ENCODE results near the gene MBD3L1.

GRCh38 chr19:8881512-8881911 lies 49.3 kb downstream of the MBD3L1 start:
- TF ChIP-seq CTCF (IDR thresholded peaks at IDR 0.05) = no peak
- TF ChIP-seq POLR2A (IDR thresholded peaks at IDR 0.05) = no peak
- no peak for TF ChIP-seq EP300 (IDR thresholded peaks at IDR 0.05)

Measured in sigmoid colon (tissue), 4 donors.